H1 (cell line): ENCODE measurements around the gene USH2A.

ENCODE experiments used
- CEBPB ChIP-seq: IDR thresholded peaks from 2 replicates; pipeline ENCODE4 v1.6.1; 2012; ENCODE audit warnings: low read depth, low read length
- CTCF ChIP-seq, 3 experiments: IDR thresholded peaks; 1 replicate in 2 of 3; 2 replicates in 1 of 3; pipeline versions ENCODE4 v1.5.1 to v1.6.1; 2011; ENCODE audit warnings: low read length in 3 of 3, mild to moderate bottlenecking in 3 of 3, inconsistent platforms in 2 of 3, low read depth in 1 of 3, moderate library complexity in 1 of 3; ENCODE audit not compliant: insufficient read depth in 1 of 3; ENCODE audit errors: control extremely low read depth in 1 of 3
- EZH2 ChIP-seq: fragments of 200-600 bp; sonication (generic); IDR thresholded peaks from 2 replicates; pipeline ENCODE4 v1.7.1; 2012; ENCODE audit warnings: low read depth, mild to moderate bottlenecking, moderate library complexity, low read length, inconsistent platforms; ENCODE audit not compliant: severe bottlenecking
- GABPA ChIP-seq: IDR thresholded peaks from 2 replicates; pipeline ENCODE4 v1.6.1; 2011; ENCODE audit warnings: mild to moderate bottlenecking, low read length, moderate library complexity, borderline replicate concordance; ENCODE audit not compliant: insufficient read depth
- HDAC2 ChIP-seq, 2 experiments: fragments of 300-600 bp in 1 of 2; sonication (generic) in 1 of 2; IDR thresholded peaks; 2 replicates each; pipeline ENCODE4 v1.6.1; 2011 to 2012; ENCODE audit warnings: low read depth in 2 of 2, low read length in 2 of 2, mild to moderate bottlenecking in 2 of 2, moderate library complexity in 2 of 2, borderline replicate concordance in 1 of 2, inconsistent platforms in 1 of 2
- JUN ChIP-seq: IDR thresholded peaks from 2 replicates; pipeline ENCODE4 v1.6.1; 2011; ENCODE audit warnings: low read depth, mild to moderate bottlenecking, improper control_type of control experiment, low read length
- POLR2A ChIP-seq, 2 experiments: IDR thresholded peaks; 1 replicate in 1 of 2; 2 replicates in 1 of 2; pipeline ENCODE4 v1.6.1; 2011; ENCODE audit warnings: low read depth in 2 of 2, low read length in 2 of 2, mild to moderate bottlenecking in 2 of 2; ENCODE audit errors: control extremely low read depth in 1 of 2
- POLR2AphosphoS5 ChIP-seq: IDR thresholded peaks from 2 replicates; pipeline ENCODE4 v1.6.1; 2011; ENCODE audit warnings: low read depth, low read length
- RAD21 ChIP-seq, 2 experiments: IDR thresholded peaks in 1 of 2; conservative IDR thresholded peaks in 1 of 2; 2 replicates each; pipeline ENCODE4 v1.6.1; 2011; ENCODE audit warnings: low read depth in 2 of 2, low read length in 2 of 2, improper control_type of control experiment in 1 of 2, inconsistent platforms in 1 of 2, mild to moderate bottlenecking in 1 of 2, moderate library complexity in 1 of 2
- SUZ12 ChIP-seq: fragments of 200-600 bp; sonication (generic); IDR thresholded peaks from 2 replicates; pipeline ENCODE4 v1.6.1; 2012; ENCODE audit warnings: mild to moderate bottlenecking, inconsistent platforms, low read length, moderate library complexity, mixed read lengths
- ZNF274 ChIP-seq: IDR thresholded peaks from 2 replicates; pipeline ENCODE4 v1.7.0; 2012; ENCODE audit warnings: low read length, borderline replicate concordance; ENCODE audit errors: extremely low read depth

- TF ChIP-seq CTCF (IDR thresholded peaks at IDR 0.05; ENCODE audit: control extremely low read depth in 1 of 3, insufficient read depth in 1 of 3, low read depth in 1 of 3, low read length in 3 of 3) (no peak), SUZ12 (no peak), POLR2AphosphoS5 (no peak), POLR2A (IDR thresholded peaks at IDR 0.05; ENCODE audit: control extremely low read depth in 1 of 2, low read depth in 2 of 2, low read length in 2 of 2) (no peak), EZH2 (no peak), HDAC2 (IDR thresholded peaks at IDR 0.05; ENCODE audit: borderline replicate concordance in 1 of 2, low read depth in 2 of 2, low read length in 2 of 2) (no peak), ZNF274 (no peak), JUN (no peak), RAD21 (IDR thresholded peaks at IDR 0.05 in 1 of 2, conservative IDR thresholded peaks at IDR 0.05 in 1 of 2; ENCODE audit: low read depth in 2 of 2, low read length in 2 of 2) (no peak), CEBPB (no peak), GABPA (no peak)
Measured at GRCh38 chr1:216215169-216215568, 208.1 kb downstream of the USH2A start.
